HG03469 (cell line): Measurements from ENCODE around the gene CLIC2.

Experiments used
- ATAC-seq: cut with Tn5 transposase; IDR thresholded peaks from one replicate; pipeline ENCODE4 v1.9.1; 2021; ENCODE audit warnings: mild to moderate bottlenecking, moderate library complexity, moderate number of reproducible peaks; ENCODE audit not compliant: unreplicated experiment

The CLIC2 gene

DNA sequence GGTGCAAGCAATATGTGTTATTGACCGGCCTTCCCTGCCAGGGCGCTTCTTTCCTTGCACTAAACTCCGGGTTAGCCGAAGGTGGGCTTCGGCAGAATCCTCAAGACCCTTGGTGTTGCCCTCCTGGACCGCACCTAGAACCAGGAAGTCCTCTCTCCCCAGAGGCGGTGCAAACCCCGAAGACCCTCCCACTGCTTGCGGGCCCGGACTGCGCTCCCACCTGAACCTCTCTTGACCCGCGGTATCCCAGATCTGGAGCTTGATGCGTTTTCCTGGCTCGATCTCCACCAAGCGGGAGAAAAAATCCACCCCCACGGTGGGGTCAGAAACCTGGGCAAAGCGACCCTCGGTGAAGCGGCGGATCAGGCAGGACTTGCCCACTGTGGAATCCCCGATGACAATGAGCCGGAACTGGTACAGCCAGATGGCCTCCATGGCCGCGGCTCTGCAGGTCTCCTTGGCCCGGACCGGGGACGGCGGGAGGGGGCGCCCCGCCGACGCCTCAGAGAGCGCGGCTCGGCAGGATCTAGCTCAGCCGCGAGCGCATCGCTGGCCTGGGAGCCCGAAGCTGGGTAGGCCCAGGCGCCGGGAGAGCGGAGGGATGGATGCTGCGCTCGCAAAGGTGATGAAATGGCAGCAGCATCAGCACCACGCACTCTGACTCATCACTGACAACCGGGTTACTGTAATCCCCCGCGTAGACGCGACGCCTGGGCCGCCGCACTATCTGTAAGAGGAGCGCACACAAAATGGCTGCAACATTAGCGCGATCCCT, 70.4 kb downstream of the CLIC2 start, which contains the start of gene RAB39B:
Gene RAB39B, minus strand, starts transcription at position 638 of the 775 bp plus-strand sequence. Its CDS starts 203 bp downstream, at position 435.
- ATAC-seq: peak; percentile 82

DNA sequence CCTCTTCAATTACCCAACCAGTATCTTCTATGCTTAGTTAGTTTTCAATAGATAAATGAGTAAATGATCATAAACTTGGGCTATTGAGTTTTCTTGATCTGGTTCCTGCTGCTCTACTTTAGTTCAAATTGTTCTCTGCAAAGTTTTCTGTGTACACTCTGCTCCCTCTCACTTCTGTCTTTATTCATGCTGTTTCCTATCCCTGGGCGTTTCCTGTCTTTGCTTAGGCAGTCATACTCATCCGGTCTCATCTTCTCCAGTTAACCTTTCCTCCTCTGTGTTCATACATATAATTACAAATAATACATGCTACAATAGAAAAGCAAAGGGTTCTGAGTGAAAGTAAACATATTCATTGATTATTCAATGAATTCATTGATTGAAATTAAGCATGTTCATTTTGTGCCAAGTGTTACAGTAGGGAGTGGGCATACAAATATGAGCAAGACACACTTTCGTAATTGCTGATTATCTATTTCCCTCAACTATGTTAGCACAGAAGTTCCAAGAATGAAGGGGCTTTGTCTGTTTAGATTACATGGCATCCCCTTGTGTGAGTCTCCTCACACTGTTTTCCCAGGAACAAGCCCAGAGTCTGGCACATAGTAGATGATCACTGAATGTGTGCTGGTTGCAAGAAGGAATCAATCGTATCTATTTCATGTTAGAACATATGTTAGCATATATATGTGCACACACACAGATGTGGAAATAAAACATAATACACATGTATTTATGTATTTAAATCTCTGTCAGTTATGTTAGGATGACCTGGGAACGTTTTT, 71.3 kb downstream of the CLIC2 start:
- no peak for ATAC-seq

DNA sequence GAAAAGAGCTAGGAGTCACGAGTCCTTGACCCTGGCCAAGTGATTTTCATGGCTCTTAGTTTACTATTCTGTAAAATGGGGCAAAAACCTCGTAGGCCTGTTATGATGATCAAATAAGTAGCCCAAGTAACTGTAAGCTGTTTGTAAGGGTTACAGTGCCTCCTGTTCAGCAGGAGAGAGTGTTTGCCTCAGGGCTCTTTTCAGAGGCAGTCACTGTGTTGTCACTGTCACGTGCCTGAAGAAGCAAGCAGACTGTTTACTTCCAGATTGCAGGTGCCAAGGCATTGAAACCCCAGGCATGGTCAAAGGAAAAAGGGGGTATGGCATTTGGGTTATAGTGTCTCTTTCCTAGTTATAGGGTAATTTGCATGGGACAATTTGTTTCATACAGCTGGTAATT, 74.7 kb downstream of the CLIC2 start:
- no peak for ATAC-seq

DNA sequence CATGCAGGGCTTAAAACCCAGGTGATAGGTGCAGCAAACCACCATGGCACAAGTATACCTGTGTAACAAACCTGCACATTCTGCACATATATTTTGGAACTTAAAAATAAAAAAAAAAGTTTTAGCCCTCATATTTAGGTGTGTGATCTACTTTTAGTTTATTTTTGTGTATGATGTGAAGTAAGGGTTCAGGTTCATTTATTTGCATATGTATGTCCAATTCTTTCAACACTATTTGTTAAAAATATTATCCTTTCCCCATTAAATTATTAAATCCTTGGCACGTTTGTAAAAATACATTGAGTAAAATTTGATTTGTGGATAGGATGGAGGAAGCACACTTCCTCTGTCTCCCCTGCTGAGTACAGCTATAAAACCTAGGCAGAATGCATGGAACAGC, 83.0 kb downstream of the CLIC2 start:
- no peak for ATAC-seq

DNA sequence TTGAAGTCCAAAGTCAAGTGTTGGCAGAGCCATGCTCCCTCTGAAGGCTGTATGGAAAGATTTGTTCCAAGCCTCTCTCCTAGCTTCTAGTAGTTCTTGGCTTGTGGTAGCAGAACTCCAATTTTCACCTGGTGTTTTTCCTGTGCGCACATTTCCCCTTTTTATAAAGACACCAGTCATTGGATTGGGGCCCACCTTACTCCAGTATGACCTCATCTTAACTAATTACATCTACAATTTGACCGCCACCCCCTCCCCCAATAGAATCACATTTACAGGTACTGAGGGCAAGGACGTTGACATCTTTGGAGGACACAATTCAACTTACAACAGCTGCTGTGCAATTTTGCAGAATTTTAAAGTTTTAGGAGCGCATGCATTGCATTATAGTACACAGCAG, 86.9 kb downstream of the CLIC2 start:
- no peak for ATAC-seq

DNA sequence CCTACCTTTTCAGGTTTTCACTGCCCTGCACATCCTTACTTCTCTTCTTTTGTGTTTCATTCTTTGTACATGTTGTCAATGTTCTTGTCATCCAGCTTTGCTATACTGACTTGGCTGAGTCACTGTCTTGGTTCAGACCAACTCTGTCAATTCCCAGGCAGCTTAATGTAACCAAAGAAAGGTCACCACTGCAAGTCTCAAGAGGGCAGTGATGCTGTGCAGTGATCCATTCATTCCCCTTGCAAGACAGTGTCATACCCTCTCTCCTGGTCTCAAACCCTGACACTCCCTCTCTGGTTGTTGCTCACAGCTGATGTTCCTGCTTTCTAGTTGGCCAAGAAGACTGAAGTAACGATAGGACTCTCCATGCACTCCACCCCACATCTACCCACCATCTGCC, 87.7 kb downstream of the CLIC2 start:
- no peak for ATAC-seq

DNA sequence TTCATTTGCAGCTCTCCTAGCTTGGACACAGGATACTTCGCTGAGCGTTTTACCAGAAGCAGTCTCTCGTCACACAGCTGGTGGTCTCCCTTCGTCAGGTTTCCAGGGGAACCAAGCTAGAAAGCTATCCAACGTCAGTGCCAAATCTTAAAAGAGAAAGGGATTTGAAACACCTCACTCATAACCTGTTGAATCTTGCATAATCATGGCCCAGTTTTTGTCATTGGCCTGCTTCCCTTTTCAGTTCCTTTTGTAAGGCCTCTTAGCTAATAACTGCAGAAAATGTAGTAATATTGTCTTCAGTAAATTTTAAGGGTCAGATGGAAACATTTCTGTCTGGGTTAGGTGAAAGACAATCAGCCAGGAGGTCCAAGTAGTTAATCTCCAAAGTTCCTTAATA, 92.1 kb downstream of the CLIC2 start:
- ATAC-seq: no peak

DNA sequence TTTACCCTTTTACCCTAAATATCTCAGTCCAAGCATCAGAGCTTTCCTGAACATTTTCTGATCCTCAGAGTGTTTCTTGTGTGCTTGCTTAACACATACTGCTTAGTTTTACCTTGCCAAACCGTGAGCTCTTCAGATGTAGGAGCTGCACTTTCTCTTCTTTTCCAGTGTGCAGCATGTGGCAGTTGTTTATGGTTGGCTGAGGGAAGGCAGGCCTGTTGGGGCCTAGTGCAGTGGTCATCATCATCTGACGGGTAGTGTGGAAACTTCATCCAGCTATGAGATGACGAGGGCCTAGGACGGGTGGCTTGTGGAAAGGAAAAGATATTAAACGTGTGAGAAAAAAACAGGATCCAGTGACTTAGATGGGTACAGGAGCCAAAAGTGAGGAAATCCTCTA, 96.7 kb downstream of the CLIC2 start:
- no peak for ATAC-seq

DNA sequence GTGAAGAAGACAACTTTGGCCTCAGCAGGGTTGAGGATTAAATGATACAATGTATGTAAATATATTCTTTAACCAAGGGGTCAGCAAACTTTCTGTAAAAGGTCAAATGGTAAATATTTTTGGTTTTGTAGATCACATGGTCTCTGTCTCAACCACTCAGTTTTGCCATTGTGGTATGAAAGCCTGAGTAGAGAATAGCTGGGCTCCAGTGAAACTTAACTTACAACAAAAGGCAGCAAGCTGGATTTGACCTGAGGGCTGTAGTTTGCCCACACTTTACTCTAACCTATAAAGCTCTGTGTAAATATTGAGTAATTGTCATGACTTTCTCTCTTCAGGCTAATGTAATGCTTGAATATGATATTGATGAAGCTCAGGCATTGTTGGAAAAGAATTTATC, 98.5 kb downstream of the CLIC2 start:
- ATAC-seq: no peak

DNA sequence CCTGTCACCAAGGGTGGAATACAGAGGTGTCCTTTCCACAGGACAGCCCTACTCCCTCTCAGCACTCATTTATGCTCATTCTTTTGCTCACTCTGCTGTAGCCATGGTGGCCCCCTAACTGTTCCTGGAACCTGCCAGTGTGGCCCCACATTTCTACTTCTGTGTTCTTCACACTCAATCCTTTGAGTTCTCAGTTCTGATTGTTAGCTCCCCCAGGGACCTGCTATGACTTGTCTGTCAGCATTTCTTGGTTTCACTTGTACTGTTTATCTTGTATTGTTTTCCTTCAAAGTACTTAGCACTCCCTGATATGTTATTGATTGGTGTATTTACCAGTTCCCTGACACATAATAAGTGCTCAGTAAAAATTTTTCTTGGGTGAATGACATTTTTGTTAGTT, 103.3 kb downstream of the CLIC2 start:
- ATAC-seq: peak; percentile 50
